Testis (tissue), 2 donors: ENCODE measurements around the gene SKI.

Experiments used
- POLR2A ChIP-seq: fragments of 450-650 bp; IDR thresholded peaks from one replicate; pipeline ENCODE4 v1.6.1; 2017; ENCODE audit warnings: antibody characterized with exemption, mild to moderate bottlenecking, moderate library complexity
- TF ChIP-seq, protein P1 (sequence below), 3 experiments: fragments of 450-650 bp in 2 of 3; fragments of 200-600 bp in 1 of 3; sonication (generic) in 1 of 3; IDR thresholded peaks; one replicate each; pipeline ENCODE4 v1.5.1; 2016 to 2019; ENCODE audit warnings: antibody characterized with exemption in 3 of 3, mild to moderate bottlenecking in 2 of 3, moderate library complexity in 1 of 3

DNA sequence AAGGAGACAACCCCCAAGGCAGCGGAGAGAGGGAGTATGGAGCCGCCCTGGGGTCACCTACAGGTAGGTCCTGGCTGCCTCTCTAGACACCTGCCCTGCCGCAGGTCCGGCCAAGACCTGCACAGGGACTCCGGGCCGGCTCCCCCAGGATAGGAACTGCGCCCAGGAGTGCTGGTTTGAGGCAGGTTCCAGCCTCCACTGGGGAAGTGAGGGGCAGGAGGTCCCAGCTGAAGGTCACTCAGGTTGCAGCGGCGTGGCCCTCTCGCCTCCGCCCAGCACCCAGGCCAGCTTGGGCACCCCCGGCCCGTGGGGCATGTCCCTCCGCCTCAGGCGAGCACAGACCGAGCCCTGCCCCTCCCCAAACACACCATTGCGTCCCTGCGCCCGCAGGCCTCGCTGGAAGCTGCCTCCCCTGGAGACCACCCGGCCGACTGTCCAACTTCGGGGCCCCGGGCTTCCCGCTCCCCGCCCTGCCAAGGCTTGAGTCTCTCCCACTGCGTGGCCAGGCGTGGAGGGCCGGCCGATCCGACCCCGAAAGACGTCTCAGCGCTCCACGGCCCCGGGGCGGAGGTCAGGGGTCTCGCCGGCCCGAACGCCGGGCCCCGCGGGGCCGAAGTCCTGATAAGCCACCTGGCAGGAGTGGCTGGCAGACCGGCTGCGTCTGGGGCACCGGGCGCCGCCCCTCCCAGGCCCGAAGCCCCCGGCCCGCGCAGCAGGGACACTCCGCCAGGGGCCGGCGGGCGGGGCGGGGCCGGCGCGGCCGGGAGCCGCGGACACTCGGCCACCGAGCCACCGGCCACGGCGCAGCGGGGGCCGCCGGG is 1.4 kb upstream of the SKI start:
- TF ChIP-seq POLR2A = no peak
- TF ChIP-seq, protein P1, sequence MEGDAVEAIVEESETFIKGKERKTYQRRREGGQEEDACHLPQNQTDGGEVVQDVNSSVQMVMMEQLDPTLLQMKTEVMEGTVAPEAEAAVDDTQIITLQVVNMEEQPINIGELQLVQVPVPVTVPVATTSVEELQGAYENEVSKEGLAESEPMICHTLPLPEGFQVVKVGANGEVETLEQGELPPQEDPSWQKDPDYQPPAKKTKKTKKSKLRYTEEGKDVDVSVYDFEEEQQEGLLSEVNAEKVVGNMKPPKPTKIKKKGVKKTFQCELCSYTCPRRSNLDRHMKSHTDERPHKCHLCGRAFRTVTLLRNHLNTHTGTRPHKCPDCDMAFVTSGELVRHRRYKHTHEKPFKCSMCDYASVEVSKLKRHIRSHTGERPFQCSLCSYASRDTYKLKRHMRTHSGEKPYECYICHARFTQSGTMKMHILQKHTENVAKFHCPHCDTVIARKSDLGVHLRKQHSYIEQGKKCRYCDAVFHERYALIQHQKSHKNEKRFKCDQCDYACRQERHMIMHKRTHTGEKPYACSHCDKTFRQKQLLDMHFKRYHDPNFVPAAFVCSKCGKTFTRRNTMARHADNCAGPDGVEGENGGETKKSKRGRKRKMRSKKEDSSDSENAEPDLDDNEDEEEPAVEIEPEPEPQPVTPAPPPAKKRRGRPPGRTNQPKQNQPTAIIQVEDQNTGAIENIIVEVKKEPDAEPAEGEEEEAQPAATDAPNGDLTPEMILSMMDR (IDR thresholded peaks at IDR 0.05) = no peak
